ENCODE results near the gene EAF1. TPM values are rescaled to one million over a fixed set of nuclear protein-coding genes. Genes with fewer than 3 reads are reported as not detected.
"Not testable (repeated sequence)": the region's sequence is repeated elsewhere in the genome, so short reads cannot be mapped to it uniquely, and the experiment has no call there.

Gene EAF1
- total RNA-seq, 1 experiment from 2014 or later = 9.9 TPM

GRCh38 chr3:15399970-15400369 is 27.4 kb upstream of the EAF1 start:
- Histone ChIP-seq H3K9me3 (no peaks in the 10 kb centered on the region), H3K36me3 (no peaks in the 10 kb centered on the region), H3K27me3 (no peaks in the 10 kb centered on the region), H3K4me3 (no peak overlapping the region)
- no peak for DNase-seq

- Histone ChIP-seq H3K36me3 (no peaks in the 10 kb centered on the region), H3K27me3 (no peaks in the 10 kb centered on the region), H3K9me3 (no peaks in the 10 kb centered on the region), H3K4me3 (no peak overlapping the region)
- DNase-seq = no peak
Measured at GRCh38 chr3:15401936-15402335, 25.5 kb upstream of the EAF1 start.

GRCh38 chr3:15403495-15403894 is 23.9 kb upstream of the EAF1 start:
- Histone ChIP-seq H3K36me3 (no peaks in the 10 kb centered on the region), H3K4me3 (no peak overlapping the region), H3K9me3 (no peaks in the 10 kb centered on the region), H3K27me3 (no peaks in the 10 kb centered on the region)
- DNase-seq = no peak

GRCh38 chr3:15403965-15404364 is 23.4 kb upstream of the EAF1 start:
- no peaks in the 10 kb centered on the region for H3K9me3 ChIP-seq
- no peak overlapping the region for H3K4me3 ChIP-seq
- no peaks in the 10 kb centered on the region for H3K36me3 ChIP-seq
- no peak for DNase-seq
- H3K27me3 ChIP-seq = no peaks in the 10 kb centered on the region

GRCh38 chr3:15404767-15405166 is 22.6 kb upstream of the EAF1 start:
- no peaks in the 10 kb centered on the region for H3K36me3 ChIP-seq
- no peak overlapping the region for H3K4me3 ChIP-seq
- no peaks in the 10 kb centered on the region for H3K27me3 ChIP-seq
- H3K9me3 ChIP-seq = no peaks in the 10 kb centered on the region
- no peak for DNase-seq

- no peaks in the 10 kb centered on the region for H3K36me3 ChIP-seq
- no peak overlapping the region for H3K4me3 ChIP-seq
- no peaks in the 10 kb centered on the region for H3K9me3 ChIP-seq
- no peaks in the 10 kb centered on the region for H3K27me3 ChIP-seq
- no peak for DNase-seq
Measured at GRCh38 chr3:15405448-15406050, 21.8 kb upstream of the EAF1 start.

- DNase-seq = no peak
- Histone ChIP-seq H3K27me3 (no peaks in the 10 kb centered on the region), H3K9me3 (no peaks in the 10 kb centered on the region), H3K36me3 (peaks cover 4% of the 10 kb centered on the region), H3K4me3 (no peak overlapping the region)
Measured at GRCh38 chr3:15409239-15409638, 18.2 kb upstream of the EAF1 start.

- Histone ChIP-seq H3K27me3 (no peaks in the 10 kb centered on the region), H3K4me3 (no peak overlapping the region), H3K36me3 (peaks cover 7% of the 10 kb centered on the region), H3K9me3 (no peaks in the 10 kb centered on the region)
- no peak for DNase-seq
Measured at GRCh38 chr3:15409774-15410173, 17.6 kb upstream of the EAF1 start.

- not testable (repeated sequence) for DNase-seq, H3K4me3 ChIP-seq, H3K27me3 ChIP-seq, H3K36me3 ChIP-seq, H3K9me3 ChIP-seq
Measured at GRCh38 chr3:15410966-15411365, 16.4 kb upstream of the EAF1 start.

- no peak for DNase-seq
- no peaks in the 10 kb centered on the region for H3K9me3 ChIP-seq
Measured at GRCh38 chr3:15420871-15421270, 6.5 kb upstream of the EAF1 start.

GRCh38 chr3:15426579-15427118 is 749 bp upstream of the EAF1 start:
- Histone ChIP-seq H3K36me3 (peaks cover 5% of the 10 kb centered on the region; the same call in 1 of the 2 replicates), H3K4me3 (peak overlapping the region; percentile 89), H3K27me3 (no peaks in the 10 kb centered on the region), H3K9me3 (no peaks in the 10 kb centered on the region)
- DNase-seq = no peak

More at GRCh38 chr3:15420871-15421270, 6.5 kb upstream of the EAF1 start:
- Histone ChIP-seq H3K4me3 (no peak overlapping the region), H3K36me3 (peaks cover 3% of the 10 kb centered on the region; the same call in 1 of the 2 replicates), H3K27me3 (no peaks in the 10 kb centered on the region)

GRCh38 chr3:15427981-15428380 is 583 bp downstream of the EAF1 start:
- Histone ChIP-seq H3K36me3 (peaks cover 14% of the 10 kb centered on the region), H3K9me3 (no peaks in the 10 kb centered on the region), H3K4me3 (peak overlapping the region; percentile 89), H3K27me3 (no peaks in the 10 kb centered on the region)
- no peak for DNase-seq

- H3K9me3 ChIP-seq = no peaks in the 10 kb centered on the region
- DNase-seq = peak; percentile 33
- H3K27me3 ChIP-seq = no peaks in the 10 kb centered on the region
- peak overlapping the region; percentile 89 for H3K4me3 ChIP-seq
- H3K36me3 ChIP-seq = peaks cover 14% of the 10 kb centered on the region
Measured at GRCh38 chr3:15428539-15428938, 1.1 kb downstream of the EAF1 start.

- Histone ChIP-seq H3K36me3 (peaks cover 14% of the 10 kb centered on the region), H3K27me3 (no peaks in the 10 kb centered on the region), H3K4me3 (peak overlapping the region; percentile 89), H3K9me3 (no peaks in the 10 kb centered on the region)
- DNase-seq = no peak
Measured at GRCh38 chr3:15429080-15429479, 1.7 kb downstream of the EAF1 start.

- peaks cover 22% of the 10 kb centered on the region for H3K36me3 ChIP-seq
- DNase-seq = no peak
Measured at GRCh38 chr3:15430624-15431023, 3.2 kb downstream of the EAF1 start.

GRCh38 chr3:15431256-15431837 is 3.9 kb downstream of the EAF1 start:
- no peak for DNase-seq
- Histone ChIP-seq H3K4me3 (no peak overlapping the region), H3K27me3 (no peaks in the 10 kb centered on the region), H3K36me3 (peaks cover 23% of the 10 kb centered on the region), H3K9me3 (no peaks in the 10 kb centered on the region)

More at GRCh38 chr3:15430624-15431023, 3.2 kb downstream of the EAF1 start:
- H3K27me3 ChIP-seq = no peaks in the 10 kb centered on the region
- no peak overlapping the region for H3K4me3 ChIP-seq
- no peaks in the 10 kb centered on the region for H3K9me3 ChIP-seq

GRCh38 chr3:15433531-15433930 is 6.1 kb downstream of the EAF1 start:
- peaks cover 33% of the 10 kb centered on the region for H3K36me3 ChIP-seq
- no peaks in the 10 kb centered on the region for H3K9me3 ChIP-seq

GRCh38 chr3:15434756-15435155 is 7.4 kb downstream of the EAF1 start:
- Histone ChIP-seq H3K27me3 (no peaks in the 10 kb centered on the region), H3K4me3 (no peak overlapping the region), H3K36me3 (peaks cover 40% of the 10 kb centered on the region), H3K9me3 (no peaks in the 10 kb centered on the region)
- DNase-seq = no peak

More at GRCh38 chr3:15433531-15433930, 6.1 kb downstream of the EAF1 start:
- no peak overlapping the region for H3K4me3 ChIP-seq
- no peaks in the 10 kb centered on the region for H3K27me3 ChIP-seq
- no peak for DNase-seq

Data from MG63 (cell line).